Tibial nerve (tissue), 4 donors: ENCODE results near the gene DCUN1D2. TPM values are rescaled to one million over a fixed set of nuclear protein-coding genes. Genes with fewer than 3 reads are reported as not detected.

ENCODE experiments used
- DNase-seq, 2 donors: peaks; one replicate each; pipeline ENCODE4 v3.0.0-alpha.2; 2019; ENCODE audit warnings: low spot score in 2 of 2
- H3K27ac ChIP-seq, 4 donors: fragments of 200-600 bp; sonication (generic) in 3 of 4; one replicate each; pipeline ENCODE4 v1.5.1; 2017 to 2019; ENCODE audit warnings: mild to moderate bottlenecking in 1 of 4
- H3K27me3 ChIP-seq, 2 donors: fragments of 200-600 bp; sonication (generic) in 1 of 2; one replicate each; pipeline versions ENCODE4 v1.5.1 to v1.6.0; 2017 to 2019
- H3K36me3 ChIP-seq, 3 donors: fragments of 200-600 bp; sonication (generic); one replicate each; pipeline ENCODE4 v1.5.1; 2018 to 2019
- H3K4me1 ChIP-seq, 4 donors: fragments of 200-600 bp; sonication (generic) in 3 of 4; one replicate each; pipeline ENCODE4 v1.5.1; 2017 to 2019
- H3K4me3 ChIP-seq, 4 donors: fragments of 200-600 bp; sonication (generic) in 3 of 4; one replicate each; pipeline ENCODE4 v1.5.1; 2017 to 2019; ENCODE audit warnings: mild to moderate bottlenecking in 1 of 4, moderate library complexity in 1 of 4
- H3K9me3 ChIP-seq, 4 donors: fragments of 200-600 bp; sonication (generic) in 3 of 4; one replicate each; pipeline ENCODE4 v1.5.1; 2017 to 2019
- CTCF ChIP-seq, 5 experiments: fragments of 200-600 bp in 3 of 5; fragments of 450-650 bp in 2 of 5; sonication (generic) in 3 of 5; IDR thresholded peaks; one replicate each; pipeline ENCODE4 v1.5.1; 2016 to 2019; ENCODE audit warnings: antibody characterized with exemption in 5 of 5, mild to moderate bottlenecking in 3 of 5, moderate library complexity in 2 of 5
- EP300 ChIP-seq, 2 donors: sonication (generic); formaldehyde crosslinking; IDR thresholded peaks; one replicate each; pipeline ENCODE4 v1.6.1; 2017; ENCODE audit warnings: antibody characterized with exemption in 2 of 2, mild to moderate bottlenecking in 1 of 2
- POLR2A ChIP-seq, 2 donors: fragments of 450-650 bp; IDR thresholded peaks; one replicate each; pipeline ENCODE4 v1.6.1; 2017; ENCODE audit warnings: antibody characterized with exemption in 2 of 2, mild to moderate bottlenecking in 2 of 2, moderate library complexity in 2 of 2
- WGBS, 2 donors: methylation state at CpG; one replicate each; pipeline ENCODE4 v1.1.5; 2018; 5-methylcytosine and 5-hydroxymethylcytosine counted together
- total RNA-seq, 4 donors: library from RNA; depleted of rRNA; stranded (reverse); fragments of >200 nt; gene quantifications; one replicate each; pipeline ENCODE4 v1.1.0, GENCODE V29; 2016

Gene DCUN1D2
- total RNA-seq, 4 donors from 2014 or later, result 16.3 to 28.0 (median 21.0) TPM

- Histone ChIP-seq H3K9me3 (no peaks in the 10 kb centered on the region), H3K27ac (no peak overlapping the region), H3K36me3 (peaks cover 0 to 70% (median 7%) of the 10 kb centered on the region in 3 donors), H3K4me3 (no peak overlapping the region), H3K27me3 (no peaks in the 10 kb centered on the region), H3K4me1 (peaks cover 0 to 15% (median 0%) of the 10 kb centered on the region in 4 donors)
- TF ChIP-seq POLR2A (IDR thresholded peaks at IDR 0.05) (no peak), EP300 (IDR thresholded peaks at IDR 0.05) (no peak), CTCF (IDR thresholded peaks at IDR 0.05) (no peak)
- WGBS, 2 donors, result 95 to 97% methylated on average over 20 to 21 of the region's 21 CpGs
- DNase-seq, result no peak
Observed at GRCh38 chr13:113510871-113511270, 20.4 kb upstream of the DCUN1D2 start.

DNA sequence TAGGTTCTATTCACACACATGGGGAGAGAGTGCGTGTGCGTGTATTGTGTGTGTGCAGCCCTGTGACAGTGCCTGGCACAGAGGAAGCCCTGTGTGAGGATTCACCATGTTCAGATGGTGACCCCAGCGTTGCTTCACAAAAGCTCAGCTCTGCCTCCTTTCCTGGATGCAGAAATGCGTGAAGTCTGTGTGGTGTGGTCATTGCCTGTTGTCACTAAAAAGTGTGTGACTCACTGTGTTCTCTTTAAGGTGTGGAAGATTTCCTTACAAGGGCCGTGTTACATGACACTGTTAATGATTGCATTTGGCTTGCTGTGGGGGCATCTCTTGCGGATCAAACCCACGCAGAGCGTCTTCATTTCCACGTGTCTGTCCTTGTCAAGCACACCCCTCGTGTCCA lies 19.5 kb upstream of the DCUN1D2 start:
- WGBS, 2 donors, result 91 to 96% methylated on average over 10 of the region's 10 CpGs
- peaks cover 0 to 69% (median 7%) of the 10 kb centered on the region in 3 donors for H3K36me3 ChIP-seq

DNA sequence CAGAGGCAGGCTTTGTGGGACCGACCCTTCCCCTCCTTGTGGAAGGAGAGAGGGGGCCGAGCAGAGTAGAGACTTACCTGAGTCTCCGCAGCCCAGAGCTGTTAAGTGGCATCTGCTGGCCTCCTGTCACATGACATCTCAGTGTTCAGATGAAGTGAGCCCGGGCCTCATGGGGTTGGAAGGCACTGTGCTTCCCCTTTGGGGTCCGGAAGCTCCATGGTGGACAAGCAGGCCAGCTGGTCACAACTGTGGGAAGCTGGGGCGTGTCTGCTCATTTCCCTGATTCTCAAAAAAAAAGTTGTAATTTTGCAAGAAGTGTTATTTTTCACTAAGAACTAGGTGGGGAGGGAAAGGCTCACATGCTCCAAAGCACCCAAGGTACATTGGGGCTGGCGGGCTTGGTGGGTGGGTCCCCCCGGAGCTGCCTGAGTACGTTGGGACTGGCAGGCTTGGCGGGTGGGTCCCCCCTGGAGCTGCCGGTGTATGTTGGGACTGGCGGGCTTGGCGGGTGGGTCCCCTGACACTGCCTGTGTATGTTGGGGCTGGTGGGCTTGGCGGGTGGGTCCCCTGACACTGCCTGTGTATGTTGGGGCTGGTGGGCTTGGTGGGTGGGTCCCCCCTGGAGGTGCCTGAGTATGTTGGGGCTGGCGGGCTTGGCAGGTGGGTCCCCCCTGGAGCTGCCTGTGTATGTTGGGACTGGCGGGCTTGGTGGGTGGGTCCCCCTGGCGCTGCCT lies 18.2 kb upstream of the DCUN1D2 start:
- H3K36me3 ChIP-seq, result peaks cover 0 to 70% (median 7%) of the 10 kb centered on the region in 3 donors
- H3K27me3 ChIP-seq, result no peaks in the 10 kb centered on the region
- no peak for DNase-seq
- H3K4me1 ChIP-seq, result peaks cover 0 to 20% (median 0%) of the 10 kb centered on the region in 4 donors
- no peak overlapping the region for H3K27ac ChIP-seq
- WGBS, 2 donors, result 88 to 92% methylated on average over 15 to 17 of the region's 17 CpGs
- H3K9me3 ChIP-seq, result no peaks in the 10 kb centered on the region
- TF ChIP-seq POLR2A (IDR thresholded peaks at IDR 0.05) (no peak), CTCF (IDR thresholded peaks at IDR 0.05) (no peak), EP300 (IDR thresholded peaks at IDR 0.05) (no peak)
- no peak overlapping the region for H3K4me3 ChIP-seq

More for the DNA sequence above, 19.5 kb upstream of the DCUN1D2 start:
- Histone ChIP-seq H3K9me3 (no peaks in the 10 kb centered on the region), H3K27me3 (no peaks in the 10 kb centered on the region), H3K4me1 (peaks cover 0 to 20% (median 0%) of the 10 kb centered on the region in 4 donors), H3K27ac (no peak overlapping the region), H3K4me3 (no peak overlapping the region)
- no peak for TF ChIP-seq POLR2A (IDR thresholded peaks at IDR 0.05)
- no peak for TF ChIP-seq CTCF (IDR thresholded peaks at IDR 0.05)
- TF ChIP-seq EP300 (IDR thresholded peaks at IDR 0.05), result no peak
- DNase-seq, result no peak

DNA sequence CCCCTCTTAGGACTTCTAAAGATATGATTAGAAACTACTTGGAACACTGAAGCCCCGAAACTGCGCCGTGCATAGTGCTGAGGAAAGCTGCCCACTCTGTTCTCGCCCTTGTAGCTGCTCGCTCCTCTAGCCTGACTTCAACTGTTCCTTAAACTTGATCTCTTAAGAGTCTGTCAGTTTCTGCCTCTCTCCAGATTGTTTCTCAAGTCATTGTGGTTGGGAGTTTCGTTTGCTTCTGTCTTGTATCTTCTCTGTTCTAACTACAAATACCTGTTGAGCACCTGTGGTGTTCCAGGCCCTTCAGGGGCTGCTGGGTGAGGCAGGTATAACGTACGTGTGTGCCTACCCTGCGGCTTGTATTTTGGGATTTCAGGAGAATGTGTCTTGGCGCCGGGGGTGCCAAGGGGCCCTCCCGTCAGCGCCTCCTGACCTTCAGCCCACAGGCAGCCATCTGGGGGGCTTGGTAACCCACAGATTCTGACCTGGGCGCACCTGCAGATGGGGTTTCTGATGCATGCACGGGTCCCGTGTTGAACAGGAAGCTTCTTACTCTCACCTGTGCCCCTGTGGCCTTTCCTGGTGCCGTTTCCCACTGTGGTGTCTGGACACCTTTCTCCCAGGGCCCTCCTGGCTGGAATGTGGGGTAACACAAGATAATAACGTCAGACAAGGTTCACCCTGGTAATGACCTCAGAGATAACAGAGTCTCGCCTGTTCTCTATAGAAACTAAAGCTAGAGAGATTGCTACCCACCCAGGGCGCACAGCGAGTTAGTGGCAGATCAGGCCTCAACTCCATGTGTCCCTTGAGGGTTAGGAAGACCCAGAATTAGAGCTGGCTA lies 17.2 kb upstream of the DCUN1D2 start:
- no peak for DNase-seq
- no peaks in the 10 kb centered on the region for H3K9me3 ChIP-seq
- 88 to 90% methylated on average over 18 to 21 of the region's 21 CpGs for WGBS, 2 donors
- H3K4me1 ChIP-seq, result peaks cover 0 to 20% (median 0%) of the 10 kb centered on the region in 4 donors
- no peak overlapping the region for H3K4me3 ChIP-seq
- peaks cover 2 to 74% (median 7%) of the 10 kb centered on the region in 3 donors for H3K36me3 ChIP-seq
- H3K27ac ChIP-seq, result no peak overlapping the region
- H3K27me3 ChIP-seq, result no peaks in the 10 kb centered on the region
- no peak for TF ChIP-seq CTCF (IDR thresholded peaks at IDR 0.05)
- TF ChIP-seq POLR2A (IDR thresholded peaks at IDR 0.05), result no peak
- no peak for TF ChIP-seq EP300 (IDR thresholded peaks at IDR 0.05)
